Esophagus muscularis mucosa (tissue), 4 donors: Measurements from ENCODE around the gene MTOR. TPM values are rescaled to one million over a fixed set of nuclear protein-coding genes. Genes with fewer than 3 reads are reported as not detected.

ENCODE experiments used
- DNase-seq: peaks from one replicate; pipeline ENCODE4 v3.0.0-alpha.2; 2017; ENCODE audit errors: extremely low spot score
- H3K27ac ChIP-seq, 4 donors: fragments of 200-600 bp; sonication (generic); replicated peaks in 1 of 4; 1 replicate in 3 of 4; 2 replicates in 1 of 4; pipeline ENCODE4 v1.5.1; 2016 to 2019; ENCODE audit warnings: mild to moderate bottlenecking in 1 of 4
- H3K27me3 ChIP-seq, 4 donors: fragments of 200-600 bp; sonication (generic); one replicate each; pipeline versions ENCODE4 v1.5.1 to v1.6.0; 2016 to 2019
- H3K36me3 ChIP-seq, 4 donors: fragments of 200-600 bp; sonication (generic); one replicate each; pipeline ENCODE4 v1.5.1; 2016 to 2019
- H3K4me1 ChIP-seq, 4 donors: fragments of 200-600 bp; sonication (generic); one replicate each; pipeline ENCODE4 v1.5.1; 2016 to 2019
- H3K4me3 ChIP-seq, 4 donors: fragments of 200-600 bp; sonication (generic); 1 replicate in 2 of 4; 2 replicates in 2 of 4; pipeline ENCODE4 v1.5.1; 2016 to 2019; ENCODE audit warnings: mild to moderate bottlenecking in 4 of 4, moderate library complexity in 1 of 4
- H3K9me3 ChIP-seq, 4 donors: fragments of 200-600 bp; sonication (generic); 1 replicate in 3 of 4; 2 replicates in 1 of 4; pipeline ENCODE4 v1.5.1; 2016 to 2019
- EP300 ChIP-seq: sonication (generic); formaldehyde crosslinking; IDR thresholded peaks from one replicate; pipeline ENCODE4 v1.6.1; 2017; ENCODE audit warnings: antibody characterized with exemption
- POLR2A ChIP-seq: fragments of 450-650 bp; IDR thresholded peaks from one replicate; pipeline ENCODE4 v1.6.1; 2017; ENCODE audit warnings: antibody characterized with exemption, moderate library complexity, mild to moderate bottlenecking, low read depth
- POLR2AphosphoS5 ChIP-seq, 2 donors: sonication (generic); formaldehyde crosslinking; IDR thresholded peaks; one replicate each; pipeline ENCODE4 v1.6.1; 2017; ENCODE audit warnings: antibody characterized with exemption in 2 of 2
- WGBS: methylation state at CpG from one replicate; pipeline ENCODE4 v1.1.5; 2018; 5-methylcytosine and 5-hydroxymethylcytosine counted together
- intact Hi-C: fragments of 100-400 bp; cut with DNase I; formaldehyde crosslinking; loops from one replicate; pipeline ENCODE4 v1.15.1; 2023
- total RNA-seq, 4 donors: library from RNA; depleted of rRNA; stranded (reverse); fragments of >200 nt; gene quantifications; one replicate each; pipeline versions ENCODE4 v1.1.0 to v1.2.1, GENCODE V29; 2016
- TF ChIP-seq, protein P1 (sequence below), 3 experiments: fragments of 200-600 bp in 2 of 3; fragments of 450-650 bp in 1 of 3; sonication (generic) in 2 of 3; IDR thresholded peaks; one replicate each; pipeline ENCODE4 v1.5.1; 2017 to 2019; ENCODE audit warnings: antibody characterized with exemption in 3 of 3, mild to moderate bottlenecking in 2 of 3, moderate library complexity in 1 of 3

Gene MTOR
- total RNA-seq, 4 donors from 2014 or later = 33.6 to 51.1 (median 41.0) TPM

DNA sequence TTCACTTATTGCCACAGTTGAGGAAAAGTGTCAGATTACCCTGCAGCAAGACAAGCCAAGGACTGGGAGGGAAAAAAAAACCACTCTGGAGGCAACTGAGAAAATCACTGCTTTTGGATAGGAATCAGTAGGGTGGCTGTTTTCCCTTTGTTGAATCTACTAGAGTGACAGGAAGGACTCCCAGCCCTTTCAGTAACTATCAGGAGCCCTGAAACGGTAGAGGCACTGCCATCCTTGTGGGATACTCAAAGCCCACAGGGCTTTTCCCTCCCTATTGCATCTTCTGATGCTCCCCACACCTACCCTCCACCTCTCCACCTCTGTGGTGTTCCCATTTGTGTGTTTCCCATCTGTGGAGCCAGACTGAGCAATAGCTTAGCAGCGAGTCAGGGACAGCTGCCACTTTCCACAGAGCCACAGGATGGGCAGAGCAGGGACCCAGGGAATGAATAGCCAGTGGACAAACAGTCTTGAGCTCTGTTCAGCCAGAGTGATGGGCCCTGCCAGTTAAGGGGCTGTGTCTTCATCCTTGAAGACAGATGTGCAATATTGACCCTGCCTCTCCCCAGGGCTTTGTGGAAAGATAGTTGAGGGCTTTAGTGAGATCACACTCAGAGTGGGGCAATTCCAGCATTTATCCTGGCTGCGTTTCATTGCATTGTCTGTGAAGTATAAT is 24.5 kb upstream of the MTOR start:
- H3K27ac ChIP-seq = no peak overlapping the region
- peaks cover 3 to 15% (median 11%) of the 10 kb centered on the region in 4 donors for H3K4me1 ChIP-seq
- intact Hi-C loops = no loop called here
- H3K9me3 ChIP-seq = no peaks in the 10 kb centered on the region
- WGBS = 81% methylated on average over 3 of the region's 3 CpGs
- DNase-seq = no peak
- H3K27me3 ChIP-seq = no peaks in the 10 kb centered on the region
- no peak for TF ChIP-seq EP300
- TF ChIP-seq POLR2A = no peak
- TF ChIP-seq POLR2AphosphoS5 (IDR thresholded peaks at IDR 0.05) = no peak
- TF ChIP-seq, protein P1, sequence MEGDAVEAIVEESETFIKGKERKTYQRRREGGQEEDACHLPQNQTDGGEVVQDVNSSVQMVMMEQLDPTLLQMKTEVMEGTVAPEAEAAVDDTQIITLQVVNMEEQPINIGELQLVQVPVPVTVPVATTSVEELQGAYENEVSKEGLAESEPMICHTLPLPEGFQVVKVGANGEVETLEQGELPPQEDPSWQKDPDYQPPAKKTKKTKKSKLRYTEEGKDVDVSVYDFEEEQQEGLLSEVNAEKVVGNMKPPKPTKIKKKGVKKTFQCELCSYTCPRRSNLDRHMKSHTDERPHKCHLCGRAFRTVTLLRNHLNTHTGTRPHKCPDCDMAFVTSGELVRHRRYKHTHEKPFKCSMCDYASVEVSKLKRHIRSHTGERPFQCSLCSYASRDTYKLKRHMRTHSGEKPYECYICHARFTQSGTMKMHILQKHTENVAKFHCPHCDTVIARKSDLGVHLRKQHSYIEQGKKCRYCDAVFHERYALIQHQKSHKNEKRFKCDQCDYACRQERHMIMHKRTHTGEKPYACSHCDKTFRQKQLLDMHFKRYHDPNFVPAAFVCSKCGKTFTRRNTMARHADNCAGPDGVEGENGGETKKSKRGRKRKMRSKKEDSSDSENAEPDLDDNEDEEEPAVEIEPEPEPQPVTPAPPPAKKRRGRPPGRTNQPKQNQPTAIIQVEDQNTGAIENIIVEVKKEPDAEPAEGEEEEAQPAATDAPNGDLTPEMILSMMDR (IDR thresholded peaks at IDR 0.05) = no peak
- H3K4me3 ChIP-seq = no peak overlapping the region
- H3K36me3 ChIP-seq = peaks cover 16 to 71% (median 38%) of the 10 kb centered on the region in 4 donors

- H3K4me3 ChIP-seq = no peak overlapping the region
- DNase-seq = no peak
- H3K4me1 ChIP-seq = peaks cover 3 to 23% (median 18%) of the 10 kb centered on the region in 4 donors
- TF ChIP-seq EP300 (no peak), POLR2AphosphoS5 (IDR thresholded peaks at IDR 0.05) (no peak)
- TF ChIP-seq, protein P1 (IDR thresholded peaks at IDR 0.05) = no peak
- WGBS = 90% methylated on average over 7 of the region's 7 CpGs
- H3K27ac ChIP-seq = no peak overlapping the region
- intact Hi-C loops = no loop called here
- no peaks in the 10 kb centered on the region for H3K27me3 ChIP-seq
- peaks cover 16 to 65% (median 38%) of the 10 kb centered on the region in 4 donors for H3K36me3 ChIP-seq
- H3K9me3 ChIP-seq = no peaks in the 10 kb centered on the region
These were observed 23.8 kb upstream of the MTOR start for GRCh38 chr1:11285883-11286734.

- WGBS = 87% methylated on average over 6 of the region's 6 CpGs
These were observed 22.4 kb upstream of the MTOR start for GRCh38 chr1:11284784-11285183.

DNA sequence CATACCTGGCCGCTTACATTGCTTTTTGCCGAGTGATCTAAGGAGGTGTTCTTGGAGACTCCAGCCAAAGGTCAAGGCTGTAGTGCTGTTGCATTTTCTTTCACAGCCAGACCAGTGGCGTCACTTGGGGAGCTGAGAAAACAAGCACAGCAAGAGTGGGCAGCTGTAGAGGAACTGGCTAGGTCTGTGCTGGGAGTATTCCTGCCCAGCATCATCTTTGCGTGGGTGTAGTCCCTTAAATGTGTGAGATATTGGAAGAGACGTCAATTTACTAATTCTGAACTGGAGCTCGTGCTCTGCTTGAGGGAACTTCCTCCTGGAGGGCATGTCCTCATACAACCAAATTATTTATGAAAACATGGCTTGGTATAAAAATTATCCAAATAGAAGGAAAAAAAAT is 20.8 kb upstream of the MTOR start:
- Histone ChIP-seq H3K4me1 (peaks cover 3 to 29% (median 27%) of the 10 kb centered on the region in 4 donors), H3K27ac (peak overlapping the region in 1 of 4 donors; percentile 73), H3K4me3 (no peak overlapping the region), H3K36me3 (peaks cover 8 to 58% (median 33%) of the 10 kb centered on the region in 4 donors), H3K27me3 (no peaks in the 10 kb centered on the region), H3K9me3 (no peaks in the 10 kb centered on the region)
- TF ChIP-seq POLR2AphosphoS5 (IDR thresholded peaks at IDR 0.05) = no peak
- TF ChIP-seq, protein P1 (IDR thresholded peaks at IDR 0.05) = no peak
- TF ChIP-seq POLR2A = no peak
- TF ChIP-seq EP300 = no peak
- WGBS = 95% methylated on average over 6 of the region's 6 CpGs
- intact Hi-C loops = no loop called here
- no peak for DNase-seq

More at GRCh38 chr1:11284784-11285183, 22.4 kb upstream of the MTOR start:
- Histone ChIP-seq H3K9me3 (no peaks in the 10 kb centered on the region), H3K36me3 (peaks cover 10 to 56% (median 38%) of the 10 kb centered on the region in 4 donors), H3K4me3 (no peak overlapping the region), H3K27ac (no peak overlapping the region), H3K4me1 (peaks cover 3 to 29% (median 27%) of the 10 kb centered on the region in 4 donors), H3K27me3 (no peaks in the 10 kb centered on the region)
- intact Hi-C loops = no loop called here
- no peak for DNase-seq
- no peak for TF ChIP-seq EP300
- TF ChIP-seq, protein P1 (IDR thresholded peaks at IDR 0.05) = no peak
- TF ChIP-seq POLR2A = no peak
- no peak for TF ChIP-seq POLR2AphosphoS5 (IDR thresholded peaks at IDR 0.05)
